Activated CD4-positive, alpha-beta T cell treated with anti-CD3 and anti-CD28 coated beads for 1 hour (primary cell): ENCODE data around the gene RREB1.
"Not testable (repeated sequence)": the region's sequence is repeated elsewhere in the genome, so short reads cannot be mapped to it uniquely, and the experiment has no call there.

Experiments
- DNase-seq: peaks from one replicate; pipeline ENCODE4 v3.0.0-alpha.2; 2020

Gene RREB1

GRCh38 chr6:7249946-7250643, 142.3 kb downstream of the RREB1 start:
- no peak for DNase-seq

GRCh38 chr6:7250812-7251211, 143.1 kb downstream of the RREB1 start:
- no peak for DNase-seq

DNA sequence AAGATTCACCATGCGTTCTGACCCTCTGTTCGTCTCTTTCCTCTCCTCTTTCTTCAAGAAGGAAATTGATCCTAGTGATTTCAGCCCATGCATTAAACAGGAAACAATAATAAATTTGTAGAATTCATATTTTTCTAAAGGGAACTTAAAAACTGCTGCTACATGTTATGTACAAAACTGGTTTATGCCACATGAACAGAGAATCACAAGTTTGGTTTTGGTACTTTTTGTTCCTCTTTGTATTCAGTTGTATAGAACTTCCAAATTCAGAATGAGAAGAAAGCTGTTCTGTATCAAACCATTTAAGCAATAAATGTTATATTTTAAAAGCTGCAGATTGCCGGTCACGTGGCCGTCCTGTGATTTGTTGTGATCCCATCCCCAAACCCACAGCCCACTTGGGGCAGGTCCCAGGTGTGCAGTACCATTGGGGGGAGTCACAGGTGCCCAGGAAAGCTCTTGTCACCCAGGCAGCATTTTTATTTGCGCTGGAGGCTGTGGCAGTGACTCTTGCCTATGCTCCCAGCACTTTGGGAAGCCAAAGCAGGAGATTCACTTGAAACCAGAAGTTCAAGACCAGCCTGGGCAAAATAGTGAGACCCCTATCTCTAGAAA, 144.0 kb downstream of the RREB1 start:
- no peak for DNase-seq

GRCh38 chr6:7252390-7252789, 144.6 kb downstream of the RREB1 start:
- no peak for DNase-seq

DNA sequence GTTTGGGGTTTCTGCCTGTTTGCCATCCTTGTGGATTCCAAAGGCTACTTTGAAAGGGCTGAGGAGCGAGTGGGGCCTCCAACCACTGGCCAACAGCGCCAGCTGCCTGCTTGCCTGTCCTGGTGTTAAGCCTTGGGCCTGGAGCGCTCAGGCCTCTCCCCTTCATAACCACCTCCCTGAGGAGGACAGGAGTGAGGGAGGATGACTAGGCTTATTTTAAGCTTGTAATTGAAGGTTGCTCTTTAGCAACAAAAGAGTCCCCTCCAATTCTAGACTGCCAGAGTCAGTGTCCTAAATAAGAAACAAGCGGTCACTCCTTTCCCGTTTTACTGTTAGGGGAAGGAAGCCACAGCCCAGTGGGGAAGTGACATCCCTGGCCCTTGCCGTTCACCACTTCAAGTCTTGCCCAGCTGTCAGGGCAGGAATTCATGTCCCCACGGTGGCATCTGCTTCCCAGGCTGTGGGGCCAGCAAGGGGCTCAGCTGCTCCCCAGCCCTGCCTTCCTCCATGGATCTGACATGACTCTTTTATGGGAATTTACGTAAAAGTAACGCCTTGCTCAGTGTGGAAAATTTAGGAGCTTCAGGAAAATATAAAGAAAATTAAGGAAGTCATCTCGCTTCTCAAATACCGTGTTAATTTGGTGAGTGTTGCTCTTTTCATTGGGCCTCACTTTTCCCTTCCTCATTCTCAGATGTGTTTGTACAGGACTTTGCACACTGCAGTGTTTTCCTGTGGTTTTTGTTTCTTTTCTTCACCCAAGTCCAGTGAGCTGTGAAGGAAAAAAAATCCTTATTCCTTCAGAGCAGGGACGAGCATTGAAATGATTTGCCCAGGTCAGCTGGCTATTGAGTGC, 147.4 kb downstream of the RREB1 start:
- no peak for DNase-seq

DNA sequence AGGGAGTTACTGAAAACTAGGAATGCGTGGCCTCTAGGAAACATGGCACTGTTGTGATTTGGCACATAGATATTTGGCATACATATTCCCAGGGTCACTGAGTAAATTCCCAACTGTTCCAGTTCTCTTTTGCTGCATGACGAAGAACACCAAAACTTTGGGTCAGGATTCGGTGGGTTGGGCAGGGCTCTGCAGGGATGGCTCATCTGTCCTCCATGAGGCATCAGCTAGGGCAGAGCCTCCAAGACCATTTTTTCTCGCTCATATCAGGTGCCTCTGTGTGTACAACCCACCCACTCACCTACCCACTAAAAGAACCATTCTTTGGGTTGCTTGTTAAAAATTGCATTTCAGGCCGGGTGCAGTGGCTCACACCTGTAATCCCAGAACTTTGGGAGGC, 148.2 kb downstream of the RREB1 start:
- no peak for DNase-seq

DNA sequence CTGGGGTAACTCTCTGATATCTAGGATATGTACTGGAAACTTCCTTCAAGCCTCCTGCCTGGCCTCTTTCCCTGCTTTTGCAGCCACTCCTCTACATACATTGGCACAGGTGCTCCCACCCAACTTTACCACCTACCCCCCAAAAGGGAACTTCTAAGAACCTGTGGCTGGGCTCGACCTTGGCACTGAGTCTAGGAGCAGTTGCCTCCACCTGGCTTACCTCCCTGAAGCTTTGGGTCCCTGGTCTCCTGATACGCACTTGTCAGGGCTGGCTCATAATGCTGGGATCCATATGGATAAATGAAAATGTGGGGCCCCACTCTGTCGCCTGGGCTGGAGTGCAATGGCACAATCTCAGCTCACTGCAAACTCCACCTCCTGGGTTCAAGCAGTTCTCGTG, 149.0 kb downstream of the RREB1 start:
- DNase-seq = no peak

DNA sequence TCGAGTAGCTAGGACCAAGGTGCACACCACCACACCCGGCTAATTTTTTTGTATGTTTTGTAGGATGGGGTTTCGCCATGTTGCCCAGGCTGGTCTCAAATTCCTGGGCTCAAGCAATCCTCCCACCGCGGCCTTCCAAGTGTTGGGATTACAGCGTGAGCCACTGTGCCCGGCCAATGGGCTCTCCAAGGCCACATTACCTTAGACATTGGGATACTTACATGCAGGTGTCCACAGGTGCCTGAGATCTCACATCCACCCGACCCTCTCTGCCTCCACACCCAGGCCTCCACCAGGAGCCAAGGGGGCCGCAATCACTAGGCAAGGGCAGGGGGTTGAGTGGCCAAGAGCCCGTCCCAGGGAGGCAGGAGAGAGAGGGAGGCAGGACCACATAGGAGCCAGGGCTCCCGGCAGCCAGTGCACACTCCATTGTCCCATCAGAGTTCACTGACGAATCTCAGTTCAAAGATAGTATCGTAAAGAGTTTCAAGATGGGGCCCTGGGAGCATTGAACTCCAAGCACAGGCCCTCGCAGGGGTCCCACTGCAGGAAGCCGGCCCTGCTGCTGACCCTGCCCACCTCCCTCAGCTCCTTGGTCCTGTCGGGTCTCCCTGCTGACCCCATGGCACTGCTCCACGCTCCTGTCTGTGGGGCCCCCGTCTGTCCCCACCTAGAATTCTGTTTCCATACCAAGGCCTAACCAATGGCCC, 149.9 kb downstream of the RREB1 start:
- DNase-seq = no peak

DNA sequence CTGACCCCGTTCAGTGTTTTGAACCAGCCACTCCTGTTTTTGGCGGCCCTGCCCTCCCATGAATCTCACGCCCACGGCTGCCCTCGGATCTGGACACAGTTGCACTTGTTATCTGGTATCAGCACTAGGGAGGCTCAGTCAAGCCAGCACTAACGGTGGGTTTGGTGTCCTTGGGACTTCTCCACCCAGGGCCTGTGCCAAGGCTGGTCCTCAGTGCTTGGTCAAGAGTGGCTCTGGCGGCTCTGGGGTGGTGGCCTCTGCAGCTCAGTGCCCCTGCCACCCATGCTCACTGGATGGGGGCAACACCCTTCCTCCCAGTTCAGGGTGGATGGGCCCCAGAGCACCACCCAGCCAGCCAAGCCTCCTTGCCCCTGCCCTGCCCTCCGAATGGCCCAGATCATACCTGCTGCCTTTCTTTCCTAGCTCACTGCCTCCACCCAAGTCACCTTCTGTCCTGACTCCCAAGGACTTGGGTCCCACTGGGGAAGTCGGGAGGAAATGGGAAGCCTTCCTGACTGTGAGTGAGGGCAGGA, 150.5 kb downstream of the RREB1 start:
- DNase-seq = no peak

- no peak for DNase-seq
These were observed 152.7 kb downstream of the RREB1 start for GRCh38 chr6:7260291-7261031.

DNA sequence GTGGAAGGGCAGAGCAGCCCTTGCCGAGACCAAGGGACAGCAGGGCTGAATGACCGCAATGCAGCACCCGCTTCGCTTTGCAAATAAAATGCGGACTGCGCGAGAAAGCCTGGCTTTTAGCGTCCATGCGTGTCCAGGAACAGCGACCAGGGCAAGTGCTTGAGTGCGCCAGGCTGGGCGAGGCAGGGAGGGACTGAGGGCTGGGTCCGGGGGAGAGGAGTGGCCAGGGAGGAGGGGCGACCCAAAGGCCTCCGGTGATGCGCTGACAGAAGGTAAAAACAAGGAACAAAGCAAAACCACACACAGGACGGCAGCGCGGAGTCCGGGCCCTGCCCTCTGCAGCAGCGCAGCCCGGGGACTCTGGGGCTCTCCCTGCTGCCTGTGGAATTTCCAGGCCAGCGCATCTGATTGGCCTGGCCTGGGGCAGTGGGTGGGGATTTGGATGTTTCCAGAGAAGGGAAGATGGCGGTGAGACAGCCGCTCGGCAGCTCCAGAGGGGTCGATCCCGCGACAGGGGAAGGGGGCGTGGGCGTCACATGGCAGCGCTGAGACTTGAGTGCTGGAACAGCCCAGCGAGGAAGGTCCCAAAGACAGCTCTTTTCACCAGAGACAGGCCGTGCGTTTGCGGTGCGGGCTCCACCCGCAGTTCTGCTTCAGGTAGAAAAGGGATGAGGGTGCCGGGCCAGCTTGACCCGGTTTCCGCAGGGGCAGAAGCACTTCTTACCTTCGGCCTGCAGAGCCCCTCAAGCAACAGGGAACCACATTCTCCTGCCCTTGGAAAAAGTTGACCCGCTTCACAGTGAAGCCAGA, 153.5 kb downstream of the RREB1 start:
- no peak for DNase-seq

DNA sequence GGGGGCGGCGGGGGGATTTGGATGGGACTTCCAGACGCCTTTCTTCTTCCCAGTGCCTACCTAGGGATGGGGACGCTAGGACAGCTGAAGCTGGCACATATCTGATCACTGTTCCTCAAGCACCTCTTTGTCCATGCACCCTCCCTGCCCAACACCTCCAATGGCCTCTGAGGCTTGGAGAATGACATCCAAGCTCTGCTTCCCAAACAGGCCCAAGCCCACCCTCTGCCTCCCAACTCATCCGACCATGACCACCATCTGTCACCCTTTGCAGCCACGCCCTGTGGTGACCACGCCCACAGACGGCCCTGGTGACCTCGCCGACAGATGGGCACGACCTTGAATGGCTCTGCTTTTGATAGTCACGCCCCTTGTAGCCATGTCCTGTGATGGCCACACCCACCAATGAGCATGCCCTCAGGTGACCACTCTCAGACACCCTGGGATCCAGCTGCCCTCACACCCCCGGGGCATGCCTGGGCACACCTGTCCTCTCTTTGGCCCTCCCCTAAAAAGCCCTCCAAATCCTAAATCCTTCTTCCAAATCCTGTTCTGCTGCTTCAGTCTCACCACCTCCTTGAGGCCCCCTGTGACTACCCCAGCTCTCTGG, 154.2 kb downstream of the RREB1 start:
- no peak for DNase-seq

GRCh38 chr6:7262746-7263518, 155.2 kb downstream of the RREB1 start:
- no peak for DNase-seq

DNA sequence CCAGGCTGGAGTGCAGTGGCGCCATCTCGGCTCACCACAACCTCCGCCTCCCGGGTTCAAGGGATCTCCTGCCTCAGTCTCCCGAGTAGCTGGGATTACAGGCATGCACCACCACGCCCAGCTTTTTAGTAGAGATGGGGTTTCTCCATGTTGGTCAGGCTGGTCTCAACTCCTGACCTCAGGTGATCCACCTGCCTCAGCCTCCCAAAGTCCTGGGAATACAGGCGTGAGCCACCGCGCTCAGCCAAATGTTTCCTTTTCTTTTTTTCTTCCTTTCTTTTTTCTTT, 155.7 kb downstream of the RREB1 start:
- not testable (repeated sequence) for DNase-seq

DNA sequence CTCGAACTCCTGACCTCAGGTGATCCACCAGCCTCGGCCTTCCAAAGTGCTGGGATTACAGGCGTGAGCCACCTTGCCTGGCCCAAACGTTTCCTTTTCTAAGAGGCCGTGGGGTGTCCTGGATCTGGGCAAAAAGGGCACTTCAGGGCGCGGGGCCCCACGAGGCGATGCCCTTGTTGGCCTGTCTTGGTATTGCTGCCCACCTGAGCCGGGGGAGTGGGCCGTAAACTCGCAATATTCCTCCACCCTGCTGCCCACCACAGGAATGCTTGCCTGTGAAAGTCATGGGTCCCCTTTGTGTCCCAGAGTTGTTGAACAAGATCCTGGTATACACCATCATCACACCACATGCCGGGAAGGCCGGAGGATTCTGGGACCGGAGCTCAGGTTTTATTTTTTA, 156.3 kb downstream of the RREB1 start:
- DNase-seq = no peak

DNA sequence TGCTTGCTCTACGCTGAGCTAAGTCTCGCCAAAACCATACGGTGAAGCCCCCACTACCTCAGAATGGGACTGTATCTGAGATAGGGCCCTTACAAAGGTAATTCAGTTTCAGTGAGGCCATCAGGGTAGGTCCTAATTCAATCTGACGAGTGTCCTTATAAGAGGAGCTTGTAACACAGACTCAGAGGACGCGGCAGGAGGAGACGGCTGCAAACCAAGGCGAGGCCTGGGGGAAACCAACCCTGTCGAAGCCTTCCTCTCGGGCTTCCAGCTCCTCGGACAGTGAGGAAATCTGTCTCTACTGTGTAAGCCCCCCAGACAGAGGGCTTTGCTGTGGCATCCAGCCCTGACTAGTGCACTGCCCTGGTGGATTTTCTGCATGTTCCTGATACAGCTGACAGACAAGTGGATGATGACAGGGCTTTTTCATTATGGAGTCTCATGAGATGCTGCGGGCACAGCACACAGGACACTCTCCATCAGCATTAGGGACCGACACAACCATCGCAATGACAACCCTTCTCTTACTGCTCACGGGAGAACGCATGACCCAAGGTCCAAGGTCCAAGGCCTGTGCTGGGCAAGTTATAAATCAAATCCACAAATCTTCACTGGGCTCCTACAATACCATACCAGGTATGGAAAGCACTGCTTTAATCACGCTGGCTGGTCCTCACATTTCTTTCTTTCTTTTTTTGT, 157.1 kb downstream of the RREB1 start:
- no peak for DNase-seq

- DNase-seq = not testable (repeated sequence)
These were observed 157.6 kb downstream of the RREB1 start for GRCh38 chr6:7265385-7265726.

GRCh38 chr6:7267071-7267465, 159.3 kb downstream of the RREB1 start:
- no peak for DNase-seq

- DNase-seq = no peak
These were observed 159.8 kb downstream of the RREB1 start for GRCh38 chr6:7267466-7268091.
